HCT116 (cell line): ENCODE data around the gene SLC6A17.

ENCODE experiments used
- EGR1 ChIP-seq: IDR thresholded peaks from 2 replicates; pipeline ENCODE4 v1.6.1; 2012; ENCODE audit warnings: low read depth
- EZH2 ChIP-seq: fragments of 200-600 bp; sonication (generic); IDR thresholded peaks from 2 replicates; pipeline ENCODE4 v1.6.1; 2017; ENCODE audit warnings: antibody characterized with exemption, mixed run types
- EZH2phosphoT487 ChIP-seq: fragments of 200-600 bp; IDR thresholded peaks from 2 replicates; pipeline ENCODE4 v1.6.1; 2018; ENCODE audit warnings: antibody characterized with exemption, borderline replicate concordance
- JUND ChIP-seq: IDR thresholded peaks from 2 replicates; pipeline ENCODE4 v1.6.1; 2012
- POLR2A ChIP-seq: IDR thresholded peaks from 2 replicates; pipeline ENCODE4 v1.7.0; 2011; ENCODE audit warnings: borderline replicate concordance; ENCODE audit not compliant: insufficient read depth, insufficient read length; ENCODE audit errors: extremely low read depth
- POLR2AphosphoS5 ChIP-seq: IDR thresholded peaks from 2 replicates; pipeline ENCODE4 v1.6.1; 2011; ENCODE audit warnings: mild to moderate bottlenecking, low read depth, low read length, moderate library complexity
- RAD21 ChIP-seq: IDR thresholded peaks from 2 replicates; pipeline ENCODE4 v1.6.1; 2012; ENCODE audit warnings: low read depth, mild to moderate bottlenecking
- SIN3A ChIP-seq: IDR thresholded peaks from 2 replicates; pipeline ENCODE4 v1.6.1; 2012; ENCODE audit warnings: low read depth
- TCF7L2 ChIP-seq: IDR thresholded peaks from 2 replicates; pipeline ENCODE4 v1.7.0; 2011; ENCODE audit warnings: borderline replicate concordance, inconsistent platforms; ENCODE audit not compliant: insufficient read depth, insufficient read length; ENCODE audit errors: extremely low read depth
- YY1 ChIP-seq: IDR thresholded peaks from 2 replicates; pipeline ENCODE4 v1.6.1; 2011; ENCODE audit warnings: low read length, low read depth, moderate library complexity, mild to moderate bottlenecking; ENCODE audit not compliant: insufficient replicate concordance; ENCODE audit errors: extremely low read depth
- ZNF274 ChIP-seq: fragments of 200-500 bp; sonication (Bioruptor generic); IDR thresholded peaks from 2 replicates; pipeline ENCODE4 v1.6.1; 2014; ENCODE audit warnings: mild to moderate bottlenecking, low read depth, low read length, inconsistent platforms
- TF ChIP-seq, protein P1 (sequence below), 3 experiments: fragments of 200-600 bp in 1 of 3; sonication (generic) in 1 of 3; IDR thresholded peaks in 2 of 3; conservative IDR thresholded peaks in 1 of 3; 2 replicates each; pipeline ENCODE4 v1.5.1; 2012 to 2017; ENCODE audit warnings: low read depth in 2 of 3, low read length in 2 of 3, antibody characterized with exemption in 1 of 3, borderline replicate concordance in 1 of 3, control low read depth in 1 of 3, mild to moderate bottlenecking in 1 of 3, mixed read lengths in 1 of 3, mixed run types in 1 of 3, moderate library complexity in 1 of 3; ENCODE audit not compliant: insufficient read depth in 1 of 3
- TF ChIP-seq, protein P2 (sequence below): IDR thresholded peaks from 2 replicates; pipeline ENCODE4 v1.6.1; 2012

DNA sequence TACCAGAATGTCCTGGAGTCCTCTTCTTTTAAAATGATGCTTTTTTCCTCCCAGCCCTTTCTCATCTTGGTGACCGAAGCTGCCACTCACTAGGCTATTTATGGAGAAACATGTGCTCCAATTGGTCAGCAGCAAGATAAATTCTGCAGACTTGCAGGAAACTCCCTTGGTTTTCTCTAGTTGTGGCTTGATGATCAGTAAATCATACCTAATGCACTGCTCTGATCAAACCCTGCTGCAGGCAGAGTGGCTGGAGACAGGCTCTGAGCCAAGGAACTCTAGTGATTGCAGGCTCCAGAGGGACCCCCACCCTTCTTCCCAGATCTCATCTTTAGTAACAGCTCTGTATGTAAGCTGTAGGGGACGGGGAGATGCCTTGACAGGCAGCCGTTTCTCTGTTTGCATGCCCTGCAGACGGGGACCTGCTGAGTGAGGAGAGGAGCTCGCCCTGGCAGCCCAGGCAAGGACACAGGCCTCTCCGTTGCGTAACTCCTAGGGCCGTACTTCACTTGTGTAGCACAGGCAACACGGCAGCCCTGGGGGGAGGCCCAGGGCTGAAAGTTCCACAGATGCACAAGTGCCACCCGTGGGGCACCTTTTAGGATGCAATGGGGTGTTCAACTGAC, 14.5 kb downstream of the SLC6A17 start:
- no peak for TF ChIP-seq RAD21
- TF ChIP-seq POLR2A, result no peak
- no peak for TF ChIP-seq JUND
- TF ChIP-seq, protein P1, sequence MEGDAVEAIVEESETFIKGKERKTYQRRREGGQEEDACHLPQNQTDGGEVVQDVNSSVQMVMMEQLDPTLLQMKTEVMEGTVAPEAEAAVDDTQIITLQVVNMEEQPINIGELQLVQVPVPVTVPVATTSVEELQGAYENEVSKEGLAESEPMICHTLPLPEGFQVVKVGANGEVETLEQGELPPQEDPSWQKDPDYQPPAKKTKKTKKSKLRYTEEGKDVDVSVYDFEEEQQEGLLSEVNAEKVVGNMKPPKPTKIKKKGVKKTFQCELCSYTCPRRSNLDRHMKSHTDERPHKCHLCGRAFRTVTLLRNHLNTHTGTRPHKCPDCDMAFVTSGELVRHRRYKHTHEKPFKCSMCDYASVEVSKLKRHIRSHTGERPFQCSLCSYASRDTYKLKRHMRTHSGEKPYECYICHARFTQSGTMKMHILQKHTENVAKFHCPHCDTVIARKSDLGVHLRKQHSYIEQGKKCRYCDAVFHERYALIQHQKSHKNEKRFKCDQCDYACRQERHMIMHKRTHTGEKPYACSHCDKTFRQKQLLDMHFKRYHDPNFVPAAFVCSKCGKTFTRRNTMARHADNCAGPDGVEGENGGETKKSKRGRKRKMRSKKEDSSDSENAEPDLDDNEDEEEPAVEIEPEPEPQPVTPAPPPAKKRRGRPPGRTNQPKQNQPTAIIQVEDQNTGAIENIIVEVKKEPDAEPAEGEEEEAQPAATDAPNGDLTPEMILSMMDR (IDR thresholded peaks at IDR 0.05 in 2 of 3, conservative IDR thresholded peaks at IDR 0.05 in 1 of 3; ENCODE audit: borderline replicate concordance in 1 of 3, insufficient read depth in 1 of 3, low read depth in 2 of 3, low read length in 2 of 3), result no peak
- TF ChIP-seq EZH2, result no peak
- TF ChIP-seq, protein P2, sequence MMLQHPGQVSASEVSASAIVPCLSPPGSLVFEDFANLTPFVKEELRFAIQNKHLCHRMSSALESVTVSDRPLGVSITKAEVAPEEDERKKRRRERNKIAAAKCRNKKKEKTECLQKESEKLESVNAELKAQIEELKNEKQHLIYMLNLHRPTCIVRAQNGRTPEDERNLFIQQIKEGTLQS, result no peak
- TF ChIP-seq ZNF274, result no peak
- TF ChIP-seq TCF7L2, result no peak
- no peak for TF ChIP-seq SIN3A
- no peak for TF ChIP-seq EZH2phosphoT487
- no peak for TF ChIP-seq POLR2AphosphoS5
- no peak for TF ChIP-seq YY1
- no peak for TF ChIP-seq EGR1
